NB4 (cell line): ENCODE data around the gene ECSIT.

ENCODE experiments used
- DNase-seq: peaks from one replicate; pipeline ENCODE4 v3.0.0; 2010; ENCODE audit warnings: low read depth
- H3K4me3 ChIP-seq: one replicate; pipeline ENCODE4 v1.5.1; 2011; ENCODE audit warnings: mild to moderate bottlenecking, low read depth, low read length, moderate library complexity
- CTCF ChIP-seq: IDR thresholded peaks from one replicate; pipeline ENCODE4 v1.5.1; 2012; ENCODE audit warnings: low read depth, low read length
- MAX ChIP-seq: IDR thresholded peaks from 2 replicates; pipeline ENCODE4 v1.6.1; 2011; ENCODE audit warnings: low read depth, low read length
- MYC ChIP-seq: IDR thresholded peaks from 2 replicates; pipeline ENCODE4 v1.6.1; 2011; ENCODE audit warnings: low read depth, low read length
- POLR2A ChIP-seq: IDR thresholded peaks from 2 replicates; pipeline ENCODE4 v1.6.1; 2011; ENCODE audit warnings: mild to moderate bottlenecking; ENCODE audit not compliant: insufficient read length; ENCODE audit errors: extremely low read depth

The ECSIT gene

GRCh38 chr19:11456659-11457058 lies 72.3 kb downstream of the ECSIT start:
- TF ChIP-seq MAX (no peak), POLR2A (no peak), MYC (no peak), CTCF (no peak)
- H3K4me3 ChIP-seq = no peak overlapping the region
- no peak for DNase-seq
